ENCODE results near the gene NDFIP2. TPM values are rescaled to one million over a fixed set of nuclear protein-coding genes. Genes with fewer than 3 reads are reported as not detected.

NDFIP2 gene
- total RNA-seq, 1 experiment from 2014 or later = 48.4 TPM

GRCh38 chr13:79533781-79534400, 52.9 kb downstream of the NDFIP2 start:
- Histone ChIP-seq H4K20me1 (ENCODE audit: insufficient read depth) (peaks cover 6% of the 10 kb centered on the region; the same call in 1 of the 2 replicates), H3K9me3 (ENCODE audit: insufficient read depth, low read depth) (no peaks in the 10 kb centered on the region), H3K79me2 (ENCODE audit: low read depth) (peaks cover 12% of the 10 kb centered on the region; the same call in 1 of the 2 replicates), H3K4me1 (replicated peaks; ENCODE audit: insufficient read depth) (no peaks in the 10 kb centered on the region), H2AFZ (no peak overlapping the region), H3K4me3 (no peak overlapping the region), H3K9me2 (ENCODE audit: insufficient read depth) (no peaks in the 10 kb centered on the region), H3K27me3 (ENCODE audit: insufficient read depth, low read depth) (no peaks in the 10 kb centered on the region), H3K36me3 (ENCODE audit: low read depth) (peaks cover 3% of the 10 kb centered on the region; the same call in 1 of the 2 replicates), H3F3A (ENCODE audit: insufficient read depth, low read depth) (no peaks in the 10 kb centered on the region; the same call in 1 of the 2 replicates), H3K4me2 (no peak overlapping the region), H3K27ac (no peak overlapping the region)
- ChIA-PET POLR2A (ENCODE audit: unreplicated experiment) (no interaction called here), CTCF (interaction anchor here (0.5 to 0.6 kb wide), 3 partner anchors 129 to 1396 kb away, joined by 3 to 4 read pairs (median 4); no protein-coding TSS in a partner anchor)
- no peak for DNase-seq
- intact Hi-C loops (cut with micrococcal nuclease; ENCODE audit: unreplicated experiment) = loop anchor here (5.0 kb wide), 1 partner anchor 47 kb away; no protein-coding TSS in a partner anchor
- TF ChIP-seq EZH2 (IDR thresholded peaks at IDR 0.05; ENCODE audit: low read depth) (no peak), CTCF (conservative IDR thresholded peaks at IDR 0.05) (no peak)
- no TSS peak for BruUV-seq (replicated peaks)

DNA sequence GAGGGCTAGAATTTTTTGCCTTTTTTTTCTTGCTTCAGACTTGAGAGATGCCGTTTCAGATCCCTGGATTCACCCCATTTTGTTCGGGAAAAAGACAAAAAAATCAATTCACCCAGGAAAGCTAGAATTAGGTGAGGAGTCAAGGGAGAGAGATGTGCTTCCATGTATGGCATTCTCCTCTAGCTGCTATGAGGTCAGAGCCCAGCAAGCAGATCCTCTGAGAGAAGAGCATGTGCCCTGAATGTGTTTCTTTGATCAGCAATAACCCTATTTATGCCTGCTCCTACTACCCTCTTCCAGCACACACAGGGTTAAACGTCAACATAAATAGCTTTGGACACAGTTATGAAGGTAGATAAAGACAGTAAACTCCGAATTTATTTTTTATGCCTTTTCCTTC, 53.6 kb downstream of the NDFIP2 start:
- H4K20me1 ChIP-seq (ENCODE audit: insufficient read depth) = peaks cover 6% of the 10 kb centered on the region; the same call in 1 of the 2 replicates
- no peaks in the 10 kb centered on the region for H3K9me3 ChIP-seq (ENCODE audit: insufficient read depth, low read depth)
- intact Hi-C loops (cut with micrococcal nuclease; ENCODE audit: unreplicated experiment) = loop anchor here (5.0 kb wide), 1 partner anchor 47 kb away; no protein-coding TSS in a partner anchor
- DNase-seq = no peak
- no peaks in the 10 kb centered on the region for H3K4me1 ChIP-seq (replicated peaks; ENCODE audit: insufficient read depth)
- no peak overlapping the region for H2AFZ ChIP-seq
- CTCF ChIA-PET = no interaction called here
- POLR2A ChIA-PET (ENCODE audit: unreplicated experiment) = no interaction called here
- no peak overlapping the region for H3K4me3 ChIP-seq
- TF ChIP-seq EZH2 (IDR thresholded peaks at IDR 0.05; ENCODE audit: low read depth) (no peak), CTCF (conservative IDR thresholded peaks at IDR 0.05) (no peak)
- H3K79me2 ChIP-seq (ENCODE audit: low read depth) = 0 out of 2 replicates have a peak, but pooled peaks cover 7% of the 10 kb centered on the region
- H3K9me2 ChIP-seq (ENCODE audit: insufficient read depth) = no peaks in the 10 kb centered on the region
- no peak overlapping the region for H3K4me2 ChIP-seq
- no TSS peak for BruUV-seq (replicated peaks)
- H3K27me3 ChIP-seq (ENCODE audit: insufficient read depth, low read depth) = no peaks in the 10 kb centered on the region
- peaks cover 3% of the 10 kb centered on the region; the same call in 1 of the 2 replicates for H3K36me3 ChIP-seq (ENCODE audit: low read depth)
- H3K27ac ChIP-seq = no peak overlapping the region
- no peaks in the 10 kb centered on the region; the same call in 1 of the 2 replicates for H3F3A ChIP-seq (ENCODE audit: insufficient read depth, low read depth)

DNA sequence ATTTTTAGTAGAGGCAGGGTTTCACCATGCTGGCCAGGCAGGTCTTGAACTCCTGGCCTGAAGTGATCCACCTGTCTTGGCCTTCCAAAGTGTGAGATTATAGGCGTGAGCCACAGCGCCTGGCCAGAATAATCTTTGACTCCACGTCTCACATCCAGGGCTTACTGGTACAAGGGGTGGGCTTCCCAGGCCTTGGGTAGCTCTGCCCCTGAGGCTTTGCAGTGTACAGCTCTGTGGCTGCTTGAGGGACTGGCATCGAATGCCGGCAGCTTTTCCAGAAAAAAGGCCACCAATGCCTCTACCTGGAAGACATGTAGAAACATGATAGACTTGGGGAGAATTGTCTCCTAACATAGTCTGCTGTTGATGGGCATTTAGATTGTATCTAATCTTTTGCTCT, 57.8 kb downstream of the NDFIP2 start:
- no peak for TF ChIP-seq CTCF (conservative IDR thresholded peaks at IDR 0.05)
- no peak for TF ChIP-seq EZH2 (IDR thresholded peaks at IDR 0.05; ENCODE audit: low read depth)
- no peak overlapping the region for H3K4me2 ChIP-seq
- H3K4me1 ChIP-seq (replicated peaks; ENCODE audit: insufficient read depth) = no peaks in the 10 kb centered on the region
- intact Hi-C loops (cut with micrococcal nuclease; ENCODE audit: unreplicated experiment) = no loop called here
- no TSS peak for BruUV-seq (replicated peaks)
- ChIA-PET POLR2A (ENCODE audit: unreplicated experiment) (no interaction called here), CTCF (no interaction called here)
- no peak for DNase-seq
- H3K9me2 ChIP-seq (ENCODE audit: insufficient read depth) = no peaks in the 10 kb centered on the region
- H3K79me2 ChIP-seq (ENCODE audit: low read depth) = no peaks in the 10 kb centered on the region
- no peaks in the 10 kb centered on the region for H3K27me3 ChIP-seq (ENCODE audit: insufficient read depth, low read depth)
- H3K9me3 ChIP-seq (ENCODE audit: insufficient read depth, low read depth) = no peaks in the 10 kb centered on the region
- H3F3A ChIP-seq (ENCODE audit: insufficient read depth, low read depth) = no peaks in the 10 kb centered on the region; the same call in 1 of the 2 replicates
- H3K36me3 ChIP-seq (ENCODE audit: low read depth) = peaks cover 3% of the 10 kb centered on the region; the same call in 1 of the 2 replicates
- H2AFZ ChIP-seq = no peak overlapping the region
- H3K4me3 ChIP-seq = no peak overlapping the region
- H4K20me1 ChIP-seq (ENCODE audit: insufficient read depth) = peaks cover 4% of the 10 kb centered on the region; the same call in 1 of the 2 replicates
- H3K27ac ChIP-seq = no peak overlapping the region
